ENCODE results near the gene EXOC3L1. TPM values are rescaled to one million over a fixed set of nuclear protein-coding genes. Genes with fewer than 3 reads are reported as not detected.

Gene EXOC3L1
- total and polyA plus RNA-seq, 2 of the 13 experiments (the other 11 are each of a cell fraction or from before 2014, with no cell fraction given), result 0.12 TPM; not detected in 1

DNA sequence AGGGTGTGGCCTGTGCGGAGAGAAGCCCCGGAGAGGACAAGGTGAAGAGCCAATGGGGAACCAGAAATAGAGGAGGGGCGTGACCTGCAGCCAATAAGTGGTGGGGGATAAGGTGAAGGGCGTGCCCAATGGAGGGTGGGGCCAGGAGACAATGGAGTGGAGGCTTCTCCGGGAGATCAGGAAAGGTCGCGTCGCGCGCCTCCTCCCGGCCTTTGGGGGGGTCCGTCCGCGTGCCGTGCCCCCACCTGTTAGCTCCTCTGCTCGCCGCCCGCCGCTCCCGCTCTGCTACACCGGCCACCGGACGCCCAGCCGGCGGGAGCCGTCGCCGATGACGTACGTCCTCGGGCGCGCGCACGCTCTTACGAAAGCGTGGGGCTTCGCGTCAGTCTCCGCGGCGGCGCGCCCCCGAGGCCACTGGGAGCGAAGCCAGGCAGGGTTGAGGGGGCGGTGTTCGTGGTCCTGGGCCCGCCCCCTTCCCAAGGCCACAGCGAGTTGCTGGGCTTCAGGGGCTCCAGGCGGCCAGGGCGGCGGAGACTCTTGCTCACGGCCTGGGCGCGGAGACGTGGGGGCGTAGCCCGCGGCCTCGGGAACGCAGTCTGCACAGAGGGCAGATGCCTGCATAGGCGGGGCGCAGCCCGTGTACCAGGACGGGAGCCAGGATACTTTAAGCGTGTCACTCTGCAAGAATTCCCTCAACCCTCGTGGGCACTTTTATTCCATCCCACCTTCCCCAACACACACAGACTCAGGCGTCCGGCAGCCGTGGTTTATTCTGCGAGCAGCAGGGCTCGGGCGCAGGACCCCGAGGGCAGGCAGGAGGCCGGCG, 6.1 kb downstream of the EXOC3L1 start, which contains the start of gene MATCAP1 (continued):
- TF ChIP-seq KLF13 (CRISPR knock-in tag; IDR thresholded peaks at IDR 0.05), result peak; percentile 43; the same call in 1 of the 2 replicates
- TF ChIP-seq SRSF1 (optimal IDR thresholded peaks at IDR 0.05; ENCODE audit: low read depth, low read length), result peak; percentile 94
- 0 out of 2 replicates have a peak, but pooled peaks have one; percentile 15 for TF ChIP-seq ZNF256 (CRISPR knock-in tag; conservative IDR thresholded peaks at IDR 0.05)
- TF ChIP-seq FOXO1 (CRISPR knock-in tag; IDR thresholded peaks at IDR 0.05), result peak; percentile 71; the same call in 1 of the 2 replicates
- TF ChIP-seq ZSCAN29 (CRISPR knock-in tag; conservative IDR thresholded peaks at IDR 0.05), result no peak; the same call in 1 of the 2 replicates
- TF ChIP-seq MED1 (CRISPR knock-in tag; IDR thresholded peaks at IDR 0.05), result 0 out of 2 replicates have a peak, but pooled peaks have one; percentile 63
- 0 out of 2 replicates have a peak, but pooled peaks have one; percentile 61 for TF ChIP-seq DZIP1 (CRISPR knock-in tag; IDR thresholded peaks at IDR 0.05)
- peak; percentile 96 for TF ChIP-seq NFYC (CRISPR knock-in tag; IDR thresholded peaks at IDR 0.05)
- TF ChIP-seq, protein P1, sequence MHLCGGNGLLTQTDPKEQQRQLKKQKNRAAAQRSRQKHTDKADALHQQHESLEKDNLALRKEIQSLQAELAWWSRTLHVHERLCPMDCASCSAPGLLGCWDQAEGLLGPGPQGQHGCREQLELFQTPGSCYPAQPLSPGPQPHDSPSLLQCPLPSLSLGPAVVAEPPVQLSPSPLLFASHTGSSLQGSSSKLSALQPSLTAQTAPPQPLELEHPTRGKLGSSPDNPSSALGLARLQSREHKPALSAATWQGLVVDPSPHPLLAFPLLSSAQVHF (CRISPR knock-in tag; IDR thresholded peaks at IDR 0.05), result no peak
- TF ChIP-seq TBL1XR1 (IDR thresholded peaks at IDR 0.05; ENCODE audit: borderline replicate concordance, low read length, partially characterized antibody), result peak; percentile 15
- TF ChIP-seq RBFOX2 (IDR thresholded peaks at IDR 0.05; ENCODE audit: low read depth, low read length), result peak; percentile 89
- TF ChIP-seq KAT2B (IDR thresholded peaks at IDR 0.05; ENCODE audit: borderline replicate concordance, low read depth, low read length), result no peak
- TF ChIP-seq KLF11 (CRISPR knock-in tag; IDR thresholded peaks at IDR 0.05), result 0 out of 2 replicates have a peak, but pooled peaks have one; percentile 62
- TF ChIP-seq MXD1 (CRISPR knock-in tag; IDR thresholded peaks at IDR 0.05), result 0 out of 2 replicates have a peak, but pooled peaks have one; percentile 66
- TF ChIP-seq KDM3A (CRISPR knock-in tag; IDR thresholded peaks at IDR 0.05; ENCODE audit: low read depth), result peak; percentile 91
- no peak for TF ChIP-seq HMG20A (CRISPR knock-in tag; IDR thresholded peaks at IDR 0.05; ENCODE audit: borderline replicate concordance)
- TF ChIP-seq, protein P2, sequence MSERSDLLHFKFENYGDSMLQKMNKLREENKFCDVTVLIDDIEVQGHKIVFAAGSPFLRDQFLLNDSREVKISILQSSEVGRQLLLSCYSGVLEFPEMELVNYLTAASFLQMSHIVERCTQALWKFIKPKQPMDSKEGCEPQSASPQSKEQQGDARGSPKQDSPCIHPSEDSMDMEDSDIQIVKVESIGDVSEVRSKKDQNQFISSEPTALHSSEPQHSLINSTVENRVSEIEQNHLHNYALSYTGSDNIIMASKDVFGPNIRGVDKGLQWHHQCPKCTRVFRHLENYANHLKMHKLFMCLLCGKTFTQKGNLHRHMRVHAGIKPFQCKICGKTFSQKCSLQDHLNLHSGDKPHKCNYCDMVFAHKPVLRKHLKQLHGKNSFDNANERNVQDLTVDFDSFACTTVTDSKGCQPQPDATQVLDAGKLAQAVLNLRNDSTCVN (CRISPR knock-in tag; IDR thresholded peaks at IDR 0.05; ENCODE audit: borderline replicate concordance), result peak; percentile 50; the same call in 1 of the 2 replicates
- 0 out of 2 replicates have a peak, but pooled peaks have one; percentile 76 for TF ChIP-seq ZBTB3 (CRISPR knock-in tag; IDR thresholded peaks at IDR 0.05; ENCODE audit: borderline replicate concordance, low read depth)
- TF ChIP-seq, protein P3, sequence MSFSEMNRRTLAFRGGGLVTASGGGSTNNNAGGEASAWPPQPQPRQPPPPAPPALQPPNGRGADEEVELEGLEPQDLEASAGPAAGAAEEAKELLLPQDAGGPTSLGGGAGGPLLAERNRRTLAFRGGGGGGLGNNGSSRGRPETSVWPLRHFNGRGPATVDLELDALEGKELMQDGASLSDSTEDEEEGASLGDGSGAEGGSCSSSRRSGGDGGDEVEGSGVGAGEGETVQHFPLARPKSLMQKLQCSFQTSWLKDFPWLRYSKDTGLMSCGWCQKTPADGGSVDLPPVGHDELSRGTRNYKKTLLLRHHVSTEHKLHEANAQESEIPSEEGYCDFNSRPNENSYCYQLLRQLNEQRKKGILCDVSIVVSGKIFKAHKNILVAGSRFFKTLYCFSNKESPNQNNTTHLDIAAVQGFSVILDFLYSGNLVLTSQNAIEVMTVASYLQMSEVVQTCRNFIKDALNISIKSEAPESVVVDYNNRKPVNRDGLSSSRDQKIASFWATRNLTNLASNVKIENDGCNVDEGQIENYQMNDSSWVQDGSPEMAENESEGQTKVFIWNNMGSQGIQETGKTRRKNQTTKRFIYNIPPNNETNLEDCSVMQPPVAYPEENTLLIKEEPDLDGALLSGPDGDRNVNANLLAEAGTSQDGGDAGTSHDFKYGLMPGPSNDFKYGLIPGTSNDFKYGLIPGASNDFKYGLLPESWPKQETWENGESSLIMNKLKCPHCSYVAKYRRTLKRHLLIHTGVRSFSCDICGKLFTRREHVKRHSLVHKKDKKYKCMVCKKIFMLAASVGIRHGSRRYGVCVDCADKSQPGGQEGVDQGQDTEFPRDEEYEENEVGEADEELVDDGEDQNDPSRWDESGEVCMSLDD (CRISPR knock-in tag; IDR thresholded peaks at IDR 0.05; ENCODE audit: borderline replicate concordance), result no peak
- peak; percentile 50; the same call in 1 of the 2 replicates for TF ChIP-seq ARNTL (CRISPR knock-in tag; IDR thresholded peaks at IDR 0.05)
- peak; percentile 84 for TF ChIP-seq ZNF124 (CRISPR knock-in tag; IDR thresholded peaks at IDR 0.05)

Measured in HepG2 (cell line).